GM12878 (cell line): ENCODE data around the gene TNFAIP2. TPM values are rescaled to one million over a fixed set of nuclear protein-coding genes. Genes with fewer than 3 reads are reported as not detected.

Experiments
- ATAC-seq: fragments of 200-7000 bp; cut with Tn5 transposase; 3 replicates; pipeline ENCODE4 v1.9.1; 2020; ENCODE audit warnings: mild to moderate bottlenecking, moderate library complexity
- BruUV-seq: library from RNA; stranded (reverse); fragments of 400-500 nt; replicated peaks from 2 replicates; lab custom pipeline; 2021; lab: Mats Ljungman, UMichigan
- CTCF ChIA-PET: fragments of 300-600 bp; sonication (Branson Sonifier 250); formaldehyde crosslinking; extraction: SDS; loops from one replicate; lab custom pipeline; 2021; ENCODE audit warnings: inconsistent platforms; lab: Yijun Ruan, JAX
- POLR2A ChIA-PET: fragments of 350-600 bp; formaldehyde crosslinking; extraction: SDS; loops from one replicate; lab custom pipeline; 2021; ENCODE audit warnings: inconsistent platforms; lab: Charles Lee
- RAD21 ChIA-PET: fragments of 300-600 bp; sonication (Branson Sonifier 250); formaldehyde crosslinking; loops from one replicate; lab custom pipeline; 2023; ENCODE audit warnings: antibody characterized with exemption; ENCODE audit not compliant: unreplicated experiment; lab: Charles Lee
- SMC1A ChIA-PET: fragments of 300-600 bp; sonication (Branson Sonifier 250); formaldehyde crosslinking; loops from one replicate; lab custom pipeline; 2023; ENCODE audit not compliant: unreplicated experiment, uncharacterized antibody; lab: Charles Lee
- DNase-seq: peaks from one replicate; pipeline ENCODE4 v3.0.0-alpha.2; 2011; ENCODE audit warnings: low read depth, low spot score
- FAIRE-seq: peaks from 3 replicates; lab custom pipeline; 2011; peaks lifted over from hg19 to GRCh38; lab: Jason Lieb, UNC
- H2AFZ ChIP-seq: 2 replicates; pipeline ENCODE4 v1.6.0; 2011; ENCODE audit warnings: low read depth, low read length, control low read depth; ENCODE audit not compliant: control insufficient read depth
- H3K27ac ChIP-seq: 2 replicates; pipeline ENCODE4 v1.5.1; 2011; ENCODE audit warnings: control low read depth; ENCODE audit not compliant: control insufficient read depth, insufficient read depth
- H3K27me3 ChIP-seq, 2 experiments: replicated peaks in 1 of 2; 2 replicates each; pipeline versions ENCODE4 v1.6.0 to v1.6.1; 2011; ENCODE audit warnings: low read length in 1 of 2; ENCODE audit not compliant: control insufficient read depth in 2 of 2, insufficient read depth in 2 of 2
- H3K36me3 ChIP-seq, 2 experiments: 2 replicates each; pipeline ENCODE4 v1.5.1; 2011; ENCODE audit warnings: low read length in 1 of 2; ENCODE audit not compliant: control insufficient read depth in 2 of 2, insufficient read depth in 2 of 2
- H3K4me1 ChIP-seq: 2 replicates; pipeline ENCODE4 v1.6.1; 2011; ENCODE audit warnings: mild to moderate bottlenecking, low read length, moderate library complexity, mixed read lengths; ENCODE audit not compliant: control insufficient read depth, insufficient read depth
- H3K4me2 ChIP-seq: 2 replicates; pipeline ENCODE4 v1.6.0; 2011; ENCODE audit warnings: control low read depth; ENCODE audit not compliant: control insufficient read depth, insufficient read depth
- H3K4me3 ChIP-seq: fragments of 200-600 bp; sonication (generic); 2 replicates; pipeline ENCODE4 v1.5.1; 2016
- H3K79me2 ChIP-seq: 2 replicates; pipeline ENCODE4 v1.6.0; 2011; ENCODE audit warnings: low read length; ENCODE audit not compliant: control insufficient read depth, insufficient read depth
- H3K9ac ChIP-seq: 2 replicates; pipeline ENCODE4 v1.8.0; 2011; ENCODE audit warnings: low read length, control low read depth, mixed read lengths; ENCODE audit not compliant: control insufficient read depth, insufficient read depth
- H3K9me3 ChIP-seq: replicated peaks from 3 replicates; pipeline ENCODE4 v1.5.1; 2011; ENCODE audit warnings: mild to moderate bottlenecking, low read length; ENCODE audit not compliant: control insufficient read depth, insufficient read depth
- H4K20me1 ChIP-seq: 2 replicates; pipeline ENCODE4 v1.6.0; 2011; ENCODE audit not compliant: control insufficient read depth, insufficient read depth
- ASH2L ChIP-seq: fragments of 300-600, 200-600 bp; sonication (generic); IDR thresholded peaks from 2 replicates; pipeline ENCODE4 v1.6.1; 2017; ENCODE audit warnings: low read depth, mild to moderate bottlenecking, borderline replicate concordance
- ATF7 ChIP-seq: fragments of 450-650 bp; IDR thresholded peaks from 2 replicates; pipeline ENCODE4 v1.6.1; 2016; ENCODE audit warnings: low read depth, mild to moderate bottlenecking
- BMI1 ChIP-seq: fragments of 450-650 bp; IDR thresholded peaks from 2 replicates; pipeline ENCODE4 v1.6.1; 2016; ENCODE audit warnings: mild to moderate bottlenecking, moderate library complexity, borderline replicate concordance
- CHD2 ChIP-seq: IDR thresholded peaks from 2 replicates; pipeline ENCODE4 v1.6.1; 2011; ENCODE audit warnings: low read depth, low read length, improper control_type of control experiment, borderline replicate concordance
- EP300 ChIP-seq, 2 experiments: fragments of 150-350 bp in 1 of 2; IDR thresholded peaks; 2 replicates each; pipeline ENCODE4 v1.6.1; 2011 to 2012; ENCODE audit warnings: low read depth in 2 of 2, low read length in 2 of 2, borderline replicate concordance in 1 of 2, improper control_type of control experiment in 1 of 2, inconsistent platforms in 1 of 2; ENCODE audit not compliant: control insufficient read depth in 1 of 2
- HDAC6 ChIP-seq: fragments of 200-600 bp; sonication (generic); IDR thresholded peaks from one replicate; pipeline ENCODE4 v1.8.0; 2017; ENCODE audit warnings: antibody characterized with exemption; ENCODE audit not compliant: unreplicated experiment
- LARP7 ChIP-seq: fragments of 450-650 bp; IDR thresholded peaks from 2 replicates; pipeline ENCODE4 v1.6.1; 2017; ENCODE audit warnings: mild to moderate bottlenecking
- NR2C2 ChIP-seq: IDR thresholded peaks from 2 replicates; pipeline ENCODE4 v1.6.1; 2011; ENCODE audit warnings: borderline replicate concordance, low read depth; ENCODE audit not compliant: control insufficient read depth, insufficient read length
- RAD21 ChIP-seq: IDR thresholded peaks from 2 replicates; pipeline ENCODE4 v1.6.1; 2011; ENCODE audit warnings: mild to moderate bottlenecking, low read depth, low read length, moderate library complexity; ENCODE audit not compliant: insufficient read depth
- STAT1 ChIP-seq: fragments of 450-650 bp; conservative IDR thresholded peaks from 2 replicates; pipeline ENCODE4 v1.6.1; 2014; ENCODE audit warnings: antibody characterized with exemption, mild to moderate bottlenecking
- STAT3 ChIP-seq: IDR thresholded peaks from 2 replicates; pipeline ENCODE4 v1.6.1; 2011; ENCODE audit warnings: low read depth, low read length, improper control_type of control experiment
- ZNF24 ChIP-seq: fragments of 450-650 bp; IDR thresholded peaks from 2 replicates; pipeline ENCODE4 v1.6.1; 2017; ENCODE audit warnings: antibody characterized with exemption, mild to moderate bottlenecking
- WGBS: methylation state at CpG from one replicate; pipeline ENCODE4 v1.1.6; 2016; ENCODE audit warnings: low lambda C conversion rate; ENCODE audit not compliant: insufficient replicate concordance, insufficient coverage; ENCODE audit errors: missing lambda C conversion rate; 5-methylcytosine and 5-hydroxymethylcytosine counted together
- in situ Hi-C: fragments of 300-500 bp; cut with MboI; formaldehyde crosslinking; loops from 9 replicates; pipeline ENCODE4 v1.14.3; 2018; ENCODE audit warnings: mixed read lengths
- intact Hi-C: fragments of 100-400 bp; cut with micrococcal nuclease; formaldehyde crosslinking; loops from one replicate; pipeline ENCODE4 v1.14.2; 2022; ENCODE audit not compliant: unreplicated experiment
- polyA plus RNA-seq, 11 experiments: library from polyadenylated mRNA; depleted of rRNA in 4 of 11; unstranded in 6 of 11; stranded (reverse) in 5 of 11; fragments of >200 nt; fragmentation: Nextera tagmentation in 4 of 11; fragmentation: Illumina TruSeq in 1 of 11; extraction: Ambion mirVana in 4 of 11; extraction: Trizol in 1 of 11; gene quantifications; 1 replicate in 1 of 11; 2 replicates in 10 of 11; pipeline versions ENCODE4 v1.2.1 to v1.2.3, GENCODE V29; 2011 to 2016; ENCODE audit warnings: inconsistent platforms in 2 of 11, missing spikeins in 2 of 11, low read depth in 1 of 11
- total RNA-seq, 4 experiments: library from RNA; depleted of rRNA in 3 of 4; stranded (reverse); fragments of >200 nt in 3 of 4; fragmentation: Illumina TruSeq in 1 of 4; extraction: Trizol in 1 of 4; gene quantifications; 2 replicates each; pipeline versions ENCODE4 v1.2.1 to v1.2.3, GENCODE V29; 2013 to 2021
- TF ChIP-seq, protein P1 (sequence below): fragments of 450-650 bp; conservative IDR thresholded peaks from 2 replicates; pipeline ENCODE4 v1.6.1; 2017; ENCODE audit warnings: mild to moderate bottlenecking, moderate library complexity
- TF ChIP-seq, protein P2 (sequence below): fragments of 450-650 bp; formaldehyde crosslinking; IDR thresholded peaks from 2 replicates; pipeline ENCODE4 v1.5.0; 2022; ENCODE audit warnings: mild to moderate bottlenecking, missing genetic modification characterization
- TF ChIP-seq, protein P3 (sequence below): IDR thresholded peaks from 2 replicates; pipeline ENCODE4 v1.6.1; 2011; ENCODE audit warnings: borderline replicate concordance, low read depth, mild to moderate bottlenecking, moderate library complexity, mixed read lengths, low read length; ENCODE audit not compliant: insufficient read depth; ENCODE audit errors: extremely low read length

The TNFAIP2 gene
- total and polyA plus RNA-seq, 10 of the 15 experiments (the other 5 are each of a cell fraction or from before 2014, with no cell fraction given): 7.1 to 150 (median 74.5) TPM

DNA sequence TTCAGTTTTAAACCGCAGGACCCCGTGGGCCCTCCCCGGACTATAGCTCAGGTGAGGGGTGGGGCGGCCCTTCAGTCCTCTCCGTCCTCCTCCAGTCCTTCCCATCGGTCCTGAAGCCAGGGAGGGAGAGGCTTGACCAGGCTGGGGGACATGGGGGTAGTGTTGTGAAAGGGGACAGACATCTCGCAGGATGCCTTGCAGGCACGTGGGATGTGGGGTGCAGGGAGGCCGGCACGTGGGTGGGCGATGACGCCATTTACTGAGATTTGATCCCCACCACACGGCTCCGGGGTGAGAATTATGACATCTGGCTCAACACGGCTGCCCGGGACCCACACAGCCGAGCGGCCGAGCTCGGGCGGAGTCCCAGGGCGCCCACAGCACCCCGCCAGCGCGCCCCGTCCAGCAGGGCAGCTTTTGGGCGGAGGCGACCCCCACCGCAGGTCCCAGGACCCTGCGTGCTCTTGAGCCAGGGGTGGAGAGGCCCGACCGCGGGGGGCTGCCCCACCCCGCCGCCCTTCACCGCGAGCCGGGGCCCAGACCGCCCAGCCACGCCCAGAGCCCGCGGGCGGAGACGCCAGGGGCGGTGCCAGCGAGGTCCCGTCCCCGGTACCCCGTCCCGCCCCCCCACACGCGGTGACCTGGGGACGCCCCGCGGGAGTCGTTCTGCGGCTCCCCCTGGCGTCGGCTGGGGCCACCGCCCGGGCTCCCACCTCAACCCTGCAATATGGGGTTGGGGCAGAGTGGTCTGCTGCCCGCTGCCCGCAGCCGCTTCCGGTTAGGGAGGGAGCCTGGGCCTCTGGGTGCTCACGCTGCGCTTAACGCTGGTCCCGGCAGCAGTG, 32.0 kb upstream of the TNFAIP2 start:
- no TSS peak for BruUV-seq
- Histone ChIP-seq H3K79me2 (no peaks in the 10 kb centered on the region), H3K4me1 (peaks cover 13% of the 10 kb centered on the region), H3K4me2 (peak overlapping the region; percentile 98), H3K36me3 (no peaks in the 10 kb centered on the region), H3K27me3 (no peaks in the 10 kb centered on the region), H3K9me3 (no peaks in the 10 kb centered on the region), H3K9ac (peak overlapping the region; percentile 19; the same call in 1 of the 2 replicates), H2AFZ (peak overlapping the region; percentile 87), H3K4me3 (peak overlapping the region; percentile 45; the same call in 1 of the 2 replicates), H3K27ac (no peak overlapping the region), H4K20me1 (no peaks in the 10 kb centered on the region)
- DNase-seq (no peak), FAIRE-seq (no peak), ATAC-seq (peak; percentile 89)
- in situ Hi-C loops: no loop called here
- ChIA-PET CTCF (interaction anchor here (0.7 to 2.0 kb wide), 3 partner anchors 14 to 200 kb away, joined by 3 to 9 read pairs (median 4); no protein-coding TSS in a partner anchor), SMC1A (interaction anchor here (0.6 kb wide), 1 partner anchor 22 kb away, joined by 3 read pairs; no protein-coding TSS in a partner anchor), POLR2A (no interaction called here), RAD21 (interaction anchor here (1.0 kb wide), 1 partner anchor 13 kb away, joined by 3 read pairs; no protein-coding TSS in a partner anchor)
- intact Hi-C loops: no loop called here
- WGBS: 3% methylated on average over 38 of the region's 69 CpGs
- no peak for TF ChIP-seq STAT1
- no peak for TF ChIP-seq NR2C2
- TF ChIP-seq HDAC6: no peak
- no peak for TF ChIP-seq ASH2L
- TF ChIP-seq RAD21: peak; percentile 36; the same call in 1 of the 2 replicates
- no peak for TF ChIP-seq EP300 (IDR thresholded peaks at IDR 0.05; ENCODE audit: borderline replicate concordance in 1 of 2, control insufficient read depth in 1 of 2, low read depth in 2 of 2, low read length in 2 of 2)
- TF ChIP-seq, protein P1, sequence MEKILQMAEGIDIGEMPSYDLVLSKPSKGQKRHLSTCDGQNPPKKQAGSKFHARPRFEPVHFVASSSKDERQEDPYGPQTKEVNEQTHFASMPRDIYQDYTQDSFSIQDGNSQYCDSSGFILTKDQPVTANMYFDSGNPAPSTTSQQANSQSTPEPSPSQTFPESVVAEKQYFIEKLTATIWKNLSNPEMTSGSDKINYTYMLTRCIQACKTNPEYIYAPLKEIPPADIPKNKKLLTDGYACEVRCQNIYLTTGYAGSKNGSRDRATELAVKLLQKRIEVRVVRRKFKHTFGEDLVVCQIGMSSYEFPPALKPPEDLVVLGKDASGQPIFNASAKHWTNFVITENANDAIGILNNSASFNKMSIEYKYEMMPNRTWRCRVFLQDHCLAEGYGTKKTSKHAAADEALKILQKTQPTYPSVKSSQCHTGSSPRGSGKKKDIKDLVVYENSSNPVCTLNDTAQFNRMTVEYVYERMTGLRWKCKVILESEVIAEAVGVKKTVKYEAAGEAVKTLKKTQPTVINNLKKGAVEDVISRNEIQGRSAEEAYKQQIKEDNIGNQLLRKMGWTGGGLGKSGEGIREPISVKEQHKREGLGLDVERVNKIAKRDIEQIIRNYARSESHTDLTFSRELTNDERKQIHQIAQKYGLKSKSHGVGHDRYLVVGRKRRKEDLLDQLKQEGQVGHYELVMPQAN: no peak
- TF ChIP-seq, protein P2, sequence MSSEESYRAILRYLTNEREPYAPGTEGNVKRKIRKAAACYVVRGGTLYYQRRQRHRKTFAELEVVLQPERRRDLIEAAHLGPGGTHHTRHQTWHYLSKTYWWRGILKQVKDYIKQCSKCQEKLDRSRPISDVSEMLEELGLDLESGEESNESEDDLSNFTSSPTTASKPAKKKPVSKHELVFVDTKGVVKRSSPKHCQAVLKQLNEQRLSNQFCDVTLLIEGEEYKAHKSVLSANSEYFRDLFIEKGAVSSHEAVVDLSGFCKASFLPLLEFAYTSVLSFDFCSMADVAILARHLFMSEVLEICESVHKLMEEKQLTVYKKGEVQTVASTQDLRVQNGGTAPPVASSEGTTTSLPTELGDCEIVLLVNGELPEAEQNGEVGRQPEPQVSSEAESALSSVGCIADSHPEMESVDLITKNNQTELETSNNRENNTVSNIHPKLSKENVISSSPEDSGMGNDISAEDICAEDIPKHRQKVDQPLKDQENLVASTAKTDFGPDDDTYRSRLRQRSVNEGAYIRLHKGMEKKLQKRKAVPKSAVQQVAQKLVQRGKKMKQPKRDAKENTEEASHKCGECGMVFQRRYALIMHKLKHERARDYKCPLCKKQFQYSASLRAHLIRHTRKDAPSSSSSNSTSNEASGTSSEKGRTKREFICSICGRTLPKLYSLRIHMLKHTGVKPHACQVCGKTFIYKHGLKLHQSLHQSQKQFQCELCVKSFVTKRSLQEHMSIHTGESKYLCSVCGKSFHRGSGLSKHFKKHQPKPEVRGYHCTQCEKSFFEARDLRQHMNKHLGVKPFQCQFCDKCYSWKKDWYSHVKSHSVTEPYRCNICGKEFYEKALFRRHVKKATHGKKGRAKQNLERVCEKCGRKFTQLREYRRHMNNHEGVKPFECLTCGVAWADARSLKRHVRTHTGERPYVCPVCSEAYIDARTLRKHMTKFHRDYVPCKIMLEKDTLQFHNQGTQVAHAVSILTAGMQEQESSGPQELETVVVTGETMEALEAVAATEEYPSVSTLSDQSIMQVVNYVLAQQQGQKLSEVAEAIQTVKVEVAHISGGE (CRISPR knock-in tag): no peak
- no peak for TF ChIP-seq ZNF24
- TF ChIP-seq, protein P3, sequence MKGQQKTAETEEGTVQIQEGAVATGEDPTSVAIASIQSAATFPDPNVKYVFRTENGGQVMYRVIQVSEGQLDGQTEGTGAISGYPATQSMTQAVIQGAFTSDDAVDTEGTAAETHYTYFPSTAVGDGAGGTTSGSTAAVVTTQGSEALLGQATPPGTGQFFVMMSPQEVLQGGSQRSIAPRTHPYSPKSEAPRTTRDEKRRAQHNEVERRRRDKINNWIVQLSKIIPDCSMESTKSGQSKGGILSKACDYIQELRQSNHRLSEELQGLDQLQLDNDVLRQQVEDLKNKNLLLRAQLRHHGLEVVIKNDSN: peak; percentile 50
- 0 out of 2 replicates have a peak, but pooled peaks have one; percentile 36 for TF ChIP-seq LARP7
- peak; percentile 37; the same call in 1 of the 2 replicates for TF ChIP-seq ATF7
- no peak for TF ChIP-seq BMI1
- no peak for TF ChIP-seq CHD2
- TF ChIP-seq STAT3: no peak
